T-cell (primary cell): ENCODE measurements around the gene MATN1. TPM values are rescaled to one million over a fixed set of nuclear protein-coding genes. Genes with fewer than 3 reads are reported as not detected.

Experiments used
- ATAC-seq, 4 experiments: fragments of 200-7000 bp in 3 of 4; fragments of 150-1000 bp in 1 of 4; cut with Tn5 transposase; replicated peaks in 1 of 4; 1 replicate in 3 of 4; 2 replicates in 1 of 4; pipeline ENCODE4 v1.10.0; 2021; ENCODE audit warnings: moderate library complexity in 3 of 4, mild to moderate bottlenecking in 2 of 4, moderate number of reproducible peaks in 1 of 4
- CTCF ChIA-PET, 2 donors: fragments of 300-600 bp; sonication (Branson Sonifier 250); formaldehyde crosslinking; loops; one replicate each; lab custom pipeline; 2022; ENCODE audit warnings: antibody characterized with exemption in 2 of 2; lab: Charles Lee
- POLR2A ChIA-PET, 2 donors: fragments of 300-600 bp; sonication (Branson Sonifier 250); formaldehyde crosslinking; loops; one replicate each; lab custom pipeline; 2022; ENCODE audit warnings: antibody characterized with exemption in 2 of 2; lab: Charles Lee
- DNase-seq, 35 experiments: peaks; one replicate each; pipeline versions ENCODE4 v3.0.0 to v3.0.0-alpha.2; 2013 to 2023
- H3K27ac ChIP-seq: one replicate; pipeline ENCODE4 v1.5.1; 2013; ENCODE audit warnings: low read length
- H3K27me3 ChIP-seq, 2 experiments: replicated peaks in 1 of 2; 1 replicate in 1 of 2; 2 replicates in 1 of 2; pipeline versions ENCODE4 v1.6.1 to v1.7.0; 2013; ENCODE audit warnings: low read length in 1 of 2, mixed read lengths in 1 of 2; ENCODE audit not compliant: control insufficient read depth in 2 of 2, insufficient read depth in 2 of 2; ENCODE audit errors: extremely low read depth in 1 of 2
- H3K36me3 ChIP-seq, 2 donors: 1 replicate in 1 of 2; 2 replicates in 1 of 2; pipeline versions ENCODE4 v1.6.1 to v1.7.0; 2013; ENCODE audit warnings: low read length in 1 of 2; ENCODE audit not compliant: control insufficient read depth in 2 of 2, insufficient read depth in 1 of 2; ENCODE audit errors: extremely low read depth in 1 of 2
- H3K4me1 ChIP-seq, 2 experiments: 1 replicate in 1 of 2; 2 replicates in 1 of 2; pipeline versions ENCODE4 v1.6.1 to v1.7.0; 2013; ENCODE audit warnings: low read length in 2 of 2, mixed read lengths in 1 of 2; ENCODE audit not compliant: insufficient read depth in 2 of 2, control insufficient read depth in 1 of 2; ENCODE audit errors: extremely low read depth in 1 of 2
- H3K4me3 ChIP-seq, 2 donors: 1 replicate in 1 of 2; 2 replicates in 1 of 2; pipeline versions ENCODE4 v1.5.1 to v1.7.0; 2013; ENCODE audit warnings: mild to moderate bottlenecking in 2 of 2, low read length in 1 of 2, moderate library complexity in 1 of 2; ENCODE audit not compliant: control insufficient read depth in 1 of 2; ENCODE audit errors: extremely low read depth in 1 of 2
- H3K9me3 ChIP-seq: 2 replicates; pipeline ENCODE4 v1.7.0; 2013
- H3K27ac Mint-ChIP-seq, 2 donors: one replicate each; pipeline ENCODE4 v1.8.0; 2020 to 2021; ENCODE audit warnings: mild to moderate bottlenecking in 2 of 2, mixed read lengths in 2 of 2
- H3K27me3 Mint-ChIP-seq, 2 donors: one replicate each; pipeline ENCODE4 v1.8.0; 2021 to 2022; ENCODE audit warnings: mixed read lengths in 2 of 2
- H3K36me3 Mint-ChIP-seq: one replicate; pipeline ENCODE4 v1.8.0; 2021; ENCODE audit warnings: mixed read lengths
- H3K4me1 Mint-ChIP-seq, 3 donors: one replicate each; pipeline ENCODE4 v1.8.0; 2020 to 2022; ENCODE audit warnings: mixed read lengths in 3 of 3, mild to moderate bottlenecking in 1 of 3
- H3K4me3 Mint-ChIP-seq, 3 donors: one replicate each; pipeline ENCODE4 v1.8.0; 2020 to 2022; ENCODE audit warnings: mild to moderate bottlenecking in 3 of 3, mixed read lengths in 3 of 3, moderate library complexity in 3 of 3
- H3K9me3 Mint-ChIP-seq, 3 donors: one replicate each; pipeline ENCODE4 v1.8.0; 2020 to 2022; ENCODE audit warnings: mixed read lengths in 3 of 3
- WGBS: methylation state at CpG from one replicate; pipeline ENCODE4 v1.1.5; 2013; ENCODE audit warnings: missing lambda C conversion rate; ENCODE audit not compliant: insufficient coverage; 5-methylcytosine and 5-hydroxymethylcytosine counted together
- total RNA-seq, 35 experiments: library from RNA in 6 of 35; stranded (reverse) in 6 of 35; fragments of 120-200 nt in 1 of 35; gene quantifications; one replicate each; pipeline versions ENCODE4 v1.2.1 to v1.2.4 and lab custom pipeline; 2013 to 2026

Gene MATN1
- total RNA-seq, 5 donors from 2014 or later (not counting 1 experiment from before 2014, with no cell fraction given): 0.20 to 5.5 (median 0.60) TPM

DNA sequence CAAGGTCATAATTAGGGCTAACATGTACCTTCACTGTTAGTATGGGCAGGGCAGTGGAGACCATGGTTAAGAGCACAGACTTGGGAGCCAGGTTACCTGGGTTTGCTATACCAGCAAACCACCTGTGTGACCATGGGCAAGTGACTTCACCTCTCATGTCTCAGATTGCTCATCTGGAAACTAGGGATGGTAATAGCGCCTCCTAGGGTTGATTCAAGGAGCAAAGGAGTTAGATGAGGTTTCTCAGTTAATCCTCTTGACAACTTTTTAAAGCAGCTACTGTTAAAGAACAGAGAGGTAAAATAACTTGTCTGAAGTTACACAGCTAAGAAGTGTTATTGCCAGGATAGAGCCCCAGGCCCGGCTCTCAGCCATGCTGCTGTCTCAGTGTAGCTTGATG lies 790 bp upstream of the MATN1 start:
- Histone ChIP-seq H3K4me1 (peaks cover 0 to 38% of the 10 kb centered on the region in 2 experiments), H3K4me3 (no peak overlapping the region), H3K27ac (no peak overlapping the region), H3K36me3 (peaks cover 0 to 48% of the 10 kb centered on the region in 2 donors), H3K9me3 (no peaks in the 10 kb centered on the region), H3K27me3 (no peaks in the 10 kb centered on the region)
- Mint-ChIP-seq H3K36me3 (peaks cover 10% of the 10 kb centered on the region), H3K4me3 (no peak overlapping the region), H3K4me1 (peaks cover 27 to 53% (median 41%) of the 10 kb centered on the region in 3 donors), H3K27me3 (no peaks in the 10 kb centered on the region), H3K27ac (peak overlapping the region; percentile 31 to 62), H3K9me3 (no peaks in the 10 kb centered on the region)
- ChIA-PET POLR2A (no interaction called here), CTCF (interaction anchor here (0.7 to 1.4 kb wide), 3 partner anchors 13 to 56 kb away, joined by 3 to 10 read pairs (median 4); no protein-coding TSS in a partner anchor)
- no peak for ATAC-seq
- WGBS: 100% methylated on average over 1 of the region's 2 CpGs
- no peak for DNase-seq

DNA sequence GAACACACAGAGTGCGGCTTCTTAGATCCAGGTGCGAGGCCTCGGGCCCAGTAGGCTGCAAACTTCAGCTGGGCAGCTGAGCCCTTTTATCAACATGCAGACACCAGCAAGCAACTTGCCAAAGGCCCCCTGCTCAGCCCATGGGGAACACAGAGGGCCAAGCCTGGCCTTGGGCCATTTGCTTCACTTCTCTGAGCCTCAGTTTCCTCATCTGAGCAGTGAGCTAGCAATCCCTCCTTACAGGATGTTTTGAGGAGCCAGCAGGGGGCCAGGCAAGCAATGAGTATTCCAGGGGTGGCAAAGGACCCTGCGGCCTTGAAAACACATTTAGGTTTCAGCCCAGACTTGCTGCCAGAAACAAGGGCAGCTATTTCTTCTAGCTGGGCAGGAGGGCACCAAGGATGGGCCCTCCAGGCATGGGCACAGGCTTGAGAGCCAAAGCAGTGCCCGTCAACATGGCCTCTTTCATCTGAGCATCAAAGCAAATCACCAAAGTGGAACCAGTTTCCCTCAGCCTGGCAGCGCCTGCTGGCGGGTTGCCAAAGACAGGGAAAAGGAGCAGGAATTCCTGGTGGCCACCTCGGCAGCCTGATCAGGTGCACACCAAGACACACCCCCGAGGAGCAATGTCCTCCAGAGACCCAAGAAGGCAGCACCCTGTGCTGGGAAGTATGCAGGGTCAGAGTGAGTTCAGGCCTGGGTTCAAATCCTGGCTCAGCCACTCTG lies 1.4 kb downstream of the MATN1 start:
- no peaks in the 10 kb centered on the region for H3K27me3 ChIP-seq
- H3K4me1 Mint-ChIP-seq: peaks cover 32 to 52% (median 48%) of the 10 kb centered on the region in 3 donors
- CTCF ChIA-PET: interaction anchor here (4.5 to 5.4 kb wide), 2 partner anchors 57 kb away, joined by 55 to 114 read pairs; no protein-coding TSS in a partner anchor
- no peaks in the 10 kb centered on the region for H3K9me3 ChIP-seq
- no peak overlapping the region for H3K4me3 Mint-ChIP-seq
- peaks cover 6% of the 10 kb centered on the region for H3K36me3 Mint-ChIP-seq
- POLR2A ChIA-PET: no interaction called here
- no peak for ATAC-seq
- no peak overlapping the region for H3K27ac ChIP-seq
- H3K27ac Mint-ChIP-seq: peak overlapping the region in 1 of 2 donors; percentile 68
- no peaks in the 10 kb centered on the region for H3K9me3 Mint-ChIP-seq
- no peaks in the 10 kb centered on the region for H3K27me3 Mint-ChIP-seq
- peaks cover 0 to 52% of the 10 kb centered on the region in 2 experiments for H3K4me1 ChIP-seq
- peaks cover 0 to 43% of the 10 kb centered on the region in 2 donors for H3K36me3 ChIP-seq
- no peak for DNase-seq
- H3K4me3 ChIP-seq: no peak overlapping the region
- WGBS: 87% methylated on average over 9 of the region's 9 CpGs

DNA sequence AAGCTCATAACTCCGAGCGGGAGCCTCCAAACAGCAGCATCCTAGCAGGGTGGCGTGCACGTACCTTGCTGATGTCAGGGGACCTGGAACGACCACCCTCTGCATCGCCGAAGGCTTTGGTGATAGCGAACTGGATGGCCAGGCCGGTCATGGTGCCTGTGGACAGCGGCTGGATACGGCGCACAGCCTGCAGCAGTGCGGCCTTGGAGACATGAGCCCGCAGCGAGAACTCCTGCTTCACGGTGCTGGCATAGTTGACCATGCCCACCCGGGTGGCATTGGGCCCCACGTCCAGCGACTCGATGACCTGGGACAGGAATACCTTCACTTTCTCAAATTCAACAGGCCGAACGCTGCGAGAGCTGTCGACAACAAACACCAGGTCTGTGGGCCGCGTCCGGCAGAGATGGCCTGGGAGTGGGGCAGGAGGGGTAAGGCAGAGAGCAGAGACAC lies 2.0 kb downstream of the MATN1 start:
- H3K4me1 ChIP-seq: peaks cover 0 to 52% of the 10 kb centered on the region in 2 experiments
- Mint-ChIP-seq H3K27ac (no peak overlapping the region), H3K4me1 (peaks cover 32 to 54% (median 49%) of the 10 kb centered on the region in 3 donors), H3K36me3 (peaks cover 6% of the 10 kb centered on the region), H3K4me3 (no peak overlapping the region), H3K9me3 (no peaks in the 10 kb centered on the region), H3K27me3 (no peaks in the 10 kb centered on the region)
- WGBS: 97% methylated on average over 13 of the region's 27 CpGs
- no peaks in the 10 kb centered on the region for H3K9me3 ChIP-seq
- DNase-seq: no peak
- no peak for ATAC-seq
- H3K4me3 ChIP-seq: no peak overlapping the region
- H3K27ac ChIP-seq: no peak overlapping the region
- CTCF ChIA-PET: interaction anchor here (0.6 to 5.4 kb wide), 8 partner anchors 9 to 207 kb away, joined by 3 to 114 read pairs (median 10); partner anchors contain the start of gene LAPTM5 (in 1 of the 2)
- H3K27me3 ChIP-seq: no peaks in the 10 kb centered on the region
- H3K36me3 ChIP-seq: peaks cover 0 to 42% of the 10 kb centered on the region in 2 donors
- POLR2A ChIA-PET: interaction anchor here (0.6 to 0.8 kb wide), 2 partner anchors 33 to 1599 kb away, joined by 4 to 8 read pairs; no protein-coding TSS in a partner anchor

DNA sequence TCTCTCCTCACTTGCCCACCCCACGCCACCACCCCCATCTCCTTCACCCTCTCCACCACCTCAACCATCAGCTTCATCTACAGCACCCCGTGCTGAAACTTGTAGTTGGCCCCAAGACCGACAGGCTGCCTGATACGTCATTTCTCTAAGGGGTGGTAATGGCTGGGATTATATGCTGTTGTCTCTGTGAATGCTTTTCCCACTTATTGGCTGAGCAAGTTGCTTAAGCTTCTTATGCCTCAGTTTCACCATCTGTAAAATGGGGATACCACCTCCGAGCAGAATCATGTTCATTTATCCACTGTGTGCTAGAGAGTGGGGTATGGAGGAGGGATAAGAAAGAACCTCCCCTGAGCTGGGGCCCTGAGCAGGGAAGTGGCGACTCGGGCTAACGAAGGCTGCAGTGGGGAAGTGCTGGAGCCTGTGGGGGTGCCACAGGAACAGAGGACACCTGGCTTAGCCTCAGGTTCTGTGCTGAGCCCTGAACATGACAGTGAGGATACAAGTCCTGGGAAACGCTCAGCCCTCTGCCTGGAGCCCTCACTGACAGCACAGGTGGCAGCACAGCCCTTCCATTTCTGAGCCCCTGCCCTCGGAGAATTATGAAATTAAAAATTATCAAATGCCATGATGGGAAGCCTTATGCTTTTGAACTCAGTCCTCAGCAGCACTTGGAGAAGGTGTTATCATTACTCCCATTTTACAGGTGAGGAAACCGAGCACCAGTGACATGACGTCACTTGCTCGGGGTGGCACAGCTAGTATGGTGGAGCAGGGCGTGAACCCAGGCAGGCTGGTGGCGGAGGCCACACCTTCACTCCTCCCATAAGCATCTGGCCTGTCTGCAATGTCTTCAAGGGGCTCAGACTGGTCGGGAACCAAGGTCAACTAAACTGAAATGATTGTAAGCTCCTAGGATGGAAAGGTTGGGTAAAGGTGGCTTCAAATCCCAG lies 2.8 kb downstream of the MATN1 start:
- Histone ChIP-seq H3K27ac (no peak overlapping the region), H3K9me3 (no peaks in the 10 kb centered on the region), H3K4me1 (peaks cover 0 to 52% of the 10 kb centered on the region in 2 experiments), H3K27me3 (peaks cover 0 to 4% of the 10 kb centered on the region in 2 experiments), H3K4me3 (no peak overlapping the region), H3K36me3 (peaks cover 0 to 35% of the 10 kb centered on the region in 2 donors)
- Mint-ChIP-seq H3K4me1 (peaks cover 32 to 54% (median 49%) of the 10 kb centered on the region in 3 donors), H3K9me3 (peaks cover 0 to 2% (median 0%) of the 10 kb centered on the region in 3 donors), H3K36me3 (peaks cover 6% of the 10 kb centered on the region), H3K27ac (no peak overlapping the region), H3K27me3 (no peaks in the 10 kb centered on the region), H3K4me3 (peak overlapping the region; percentile 36 to 74 (median 37))
- CTCF ChIA-PET: interaction anchor here (0.6 to 5.4 kb wide), 14 partner anchors 9 to 1030 kb away, joined by 3 to 114 read pairs (median 6); partner anchors contain the start of gene LAPTM5 (in 1 of the 2)
- no peak for ATAC-seq
- no peak for DNase-seq
- POLR2A ChIA-PET: interaction anchor here (0.6 to 1.3 kb wide), 3 partner anchors 23 to 1600 kb away, joined by 3 to 8 read pairs (median 4); no protein-coding TSS in a partner anchor
- 92% methylated on average over 6 of the region's 16 CpGs for WGBS

DNA sequence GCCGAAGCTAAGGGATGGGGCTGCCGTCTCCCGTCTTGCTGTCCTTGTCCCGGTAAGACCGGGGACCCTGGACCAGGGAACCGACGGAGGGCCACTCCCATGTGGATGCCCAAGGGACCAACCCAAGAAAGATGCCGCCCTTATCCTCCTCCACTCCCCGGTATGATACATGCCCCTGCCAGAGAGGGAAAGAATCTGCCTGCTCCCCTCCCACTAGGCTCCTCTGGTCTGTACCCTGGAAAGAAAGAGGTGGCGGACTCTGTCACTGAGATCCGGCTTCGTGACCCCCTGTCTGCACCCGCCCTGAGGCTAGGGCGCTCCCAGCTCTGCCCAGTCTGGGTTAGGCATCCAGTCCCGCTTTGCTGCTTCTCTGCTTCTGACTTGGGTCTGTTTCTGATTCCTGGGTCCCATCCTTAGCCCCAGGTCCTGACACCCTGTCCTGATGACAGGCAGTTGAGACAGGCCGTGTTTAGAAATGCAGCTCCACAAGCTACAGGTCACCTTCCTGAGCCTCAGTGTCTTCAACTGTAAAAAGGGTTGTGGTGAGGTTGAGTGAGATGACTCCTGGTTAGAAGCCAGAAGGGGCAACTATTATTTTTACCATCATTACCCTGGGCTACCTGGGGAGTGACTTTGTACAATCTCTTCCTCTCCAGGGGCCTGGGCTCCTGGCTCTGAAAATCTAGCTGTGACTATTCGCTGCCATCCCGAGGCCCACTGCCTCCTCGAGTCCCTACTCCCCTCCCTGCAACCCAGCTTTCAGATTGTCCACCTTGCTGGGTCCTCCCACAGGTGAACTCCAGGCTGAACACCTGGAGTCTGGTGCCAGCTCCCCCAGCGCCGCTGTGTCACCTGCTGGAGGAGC lies 3.7 kb downstream of the MATN1 start:
- CTCF ChIA-PET: interaction anchor here (0.6 to 5.4 kb wide), 18 partner anchors 10 to 1539 kb away, joined by 3 to 114 read pairs (median 6); no protein-coding TSS in a partner anchor
- peak overlapping the region; percentile 100 for H3K27ac ChIP-seq
- Mint-ChIP-seq H3K9me3 (peaks cover 0 to 4% (median 0%) of the 10 kb centered on the region in 3 donors), H3K4me1 (peaks cover 28 to 47% (median 46%) of the 10 kb centered on the region in 3 donors), H3K36me3 (peaks cover 4% of the 10 kb centered on the region), H3K27ac (peak overlapping the region; percentile 89 to 92), H3K27me3 (no peaks in the 10 kb centered on the region), H3K4me3 (peak overlapping the region; percentile 74 to 84 (median 83))
- H3K4me1 ChIP-seq: peaks cover 0 to 52% of the 10 kb centered on the region in 2 experiments
- DNase-seq: peak in 1 of 35 experiments; percentile 19
- POLR2A ChIA-PET: interaction anchor here in 1 of 2 donors (1.3 kb wide), 1 partner anchor 24 kb away, joined by 3 read pairs; no protein-coding TSS in a partner anchor
- peaks cover 0 to 28% of the 10 kb centered on the region in 2 donors for H3K36me3 ChIP-seq
- no peak for ATAC-seq
- WGBS: 30% methylated on average over 19 of the region's 21 CpGs
- H3K27me3 ChIP-seq: peaks cover 0 to 4% of the 10 kb centered on the region in 2 experiments
- H3K4me3 ChIP-seq: peak overlapping the region; percentile 78 to 98
- H3K9me3 ChIP-seq: no peaks in the 10 kb centered on the region
